ENCODE data around the gene RBMXL3.

DNA sequence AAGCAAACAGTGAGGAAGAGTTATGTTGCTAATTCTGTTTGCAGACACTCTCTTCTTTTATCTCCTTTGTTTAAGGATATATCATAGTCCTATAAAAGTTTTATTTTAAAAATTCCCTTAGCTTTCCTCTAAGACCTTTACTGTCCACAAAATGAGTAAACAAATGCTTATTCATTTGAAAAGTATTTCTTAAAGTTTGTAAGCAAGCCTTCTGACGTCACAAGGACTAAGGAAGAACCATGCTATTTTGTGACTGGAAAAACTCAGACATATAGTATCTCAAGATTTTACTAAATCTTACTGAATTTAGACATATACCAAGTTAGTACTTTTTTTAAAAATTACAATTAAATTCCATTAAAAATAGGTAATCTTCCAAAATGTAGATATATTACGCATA, 5.2 kb upstream of the RBMXL3 start:
- TF ChIP-seq, protein P1, sequence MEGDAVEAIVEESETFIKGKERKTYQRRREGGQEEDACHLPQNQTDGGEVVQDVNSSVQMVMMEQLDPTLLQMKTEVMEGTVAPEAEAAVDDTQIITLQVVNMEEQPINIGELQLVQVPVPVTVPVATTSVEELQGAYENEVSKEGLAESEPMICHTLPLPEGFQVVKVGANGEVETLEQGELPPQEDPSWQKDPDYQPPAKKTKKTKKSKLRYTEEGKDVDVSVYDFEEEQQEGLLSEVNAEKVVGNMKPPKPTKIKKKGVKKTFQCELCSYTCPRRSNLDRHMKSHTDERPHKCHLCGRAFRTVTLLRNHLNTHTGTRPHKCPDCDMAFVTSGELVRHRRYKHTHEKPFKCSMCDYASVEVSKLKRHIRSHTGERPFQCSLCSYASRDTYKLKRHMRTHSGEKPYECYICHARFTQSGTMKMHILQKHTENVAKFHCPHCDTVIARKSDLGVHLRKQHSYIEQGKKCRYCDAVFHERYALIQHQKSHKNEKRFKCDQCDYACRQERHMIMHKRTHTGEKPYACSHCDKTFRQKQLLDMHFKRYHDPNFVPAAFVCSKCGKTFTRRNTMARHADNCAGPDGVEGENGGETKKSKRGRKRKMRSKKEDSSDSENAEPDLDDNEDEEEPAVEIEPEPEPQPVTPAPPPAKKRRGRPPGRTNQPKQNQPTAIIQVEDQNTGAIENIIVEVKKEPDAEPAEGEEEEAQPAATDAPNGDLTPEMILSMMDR (IDR thresholded peaks at IDR 0.05; ENCODE audit: borderline replicate concordance, extremely low read depth, low read length, poor library complexity, severe bottlenecking) = no peak
- TF ChIP-seq EZH2 (IDR thresholded peaks at IDR 0.05; ENCODE audit: borderline replicate concordance, low read depth, low read length, severe bottlenecking) = no peak

Data from DND-41 (cell line).